Measurements from ENCODE around the gene KCNJ3.

KCNJ3 gene

DNA sequence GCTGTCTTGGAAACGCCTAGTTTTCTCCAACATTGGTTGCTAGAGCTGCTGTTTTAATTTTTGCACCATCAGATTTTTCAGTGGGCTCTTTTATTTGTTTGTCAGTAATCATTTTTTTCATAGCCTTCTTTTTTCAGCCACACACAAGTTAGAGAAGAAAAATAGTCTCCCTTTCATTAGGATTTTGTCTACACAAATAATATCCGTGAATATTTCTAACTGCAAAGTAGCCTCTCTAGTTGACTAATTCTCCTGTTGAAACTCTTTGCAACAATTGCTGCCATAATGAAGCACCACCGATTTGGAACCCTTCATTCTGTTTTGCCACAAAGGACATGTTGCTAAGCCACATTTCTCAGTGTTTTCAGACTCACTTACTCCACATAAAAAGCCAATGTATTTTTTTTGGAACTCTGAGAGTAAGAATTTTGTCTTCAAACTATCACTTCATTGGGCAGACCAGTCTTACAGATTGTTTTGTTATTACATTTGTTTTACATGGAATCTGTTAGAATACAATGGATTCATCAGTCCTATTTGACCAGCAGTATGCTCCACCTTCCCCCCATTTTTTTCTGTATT is 9.6 kb downstream of the KCNJ3 start:
- no peak for DNase-seq (ENCODE audit: low read depth)

DNA sequence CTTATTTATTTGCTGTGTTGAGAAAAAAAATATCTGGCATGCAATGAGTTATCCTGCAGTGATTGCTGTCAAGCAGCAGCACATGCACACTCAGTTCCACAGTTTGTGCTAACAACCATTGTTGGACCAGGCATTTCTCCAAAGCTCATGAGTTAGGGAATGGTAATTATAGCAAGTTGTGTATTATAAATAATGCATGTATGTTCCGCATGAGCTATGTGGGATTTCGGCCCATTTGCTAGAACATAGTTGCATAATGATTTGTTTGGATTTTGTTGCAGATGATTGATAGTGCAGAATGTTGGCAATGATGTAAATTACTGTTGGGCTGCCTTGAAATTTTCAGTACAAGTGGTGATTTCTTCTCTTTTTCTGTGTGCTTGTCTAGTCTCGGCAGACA is 10.7 kb downstream of the KCNJ3 start:
- no peak for DNase-seq (ENCODE audit: low read depth)

DNA sequence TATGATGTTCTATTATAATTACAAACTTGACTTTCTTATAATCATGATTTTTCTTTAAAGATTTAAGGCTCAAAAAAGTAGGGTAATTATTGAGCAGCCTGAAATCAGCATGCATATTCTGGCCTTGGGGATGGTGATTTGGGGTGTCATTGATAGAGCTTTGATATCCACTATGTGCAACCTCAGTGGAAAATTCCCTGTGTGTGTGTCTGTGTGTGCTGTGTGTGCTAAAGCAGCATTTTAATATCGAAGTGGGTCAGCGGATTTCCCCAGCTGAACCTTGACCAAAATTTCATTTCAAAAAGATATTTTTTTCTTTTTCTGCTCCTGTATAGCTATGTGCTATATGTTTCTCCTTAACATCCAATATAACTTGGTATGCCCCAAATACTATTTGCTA is 11.6 kb downstream of the KCNJ3 start:
- DNase-seq (ENCODE audit: low read depth), result no peak

DNA sequence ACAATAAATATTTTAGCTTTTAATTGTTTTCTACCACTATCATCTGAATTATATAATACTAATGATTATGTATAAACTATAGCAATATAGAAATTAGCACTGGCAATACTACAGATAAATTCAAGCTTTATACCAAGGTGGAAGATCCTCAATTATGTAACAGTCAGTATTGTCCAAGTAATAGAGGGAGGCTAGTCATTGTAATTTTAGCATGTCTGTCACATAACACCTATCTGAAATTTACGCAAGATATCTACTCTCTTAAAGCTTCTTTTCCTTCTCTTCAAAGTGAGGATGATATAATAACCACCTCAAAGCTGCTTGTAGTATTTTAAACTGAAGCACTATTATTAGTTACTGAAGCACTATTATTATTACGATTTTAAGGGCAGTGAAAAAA is 12.2 kb downstream of the KCNJ3 start:
- no peak for DNase-seq (ENCODE audit: low read depth)

DNA sequence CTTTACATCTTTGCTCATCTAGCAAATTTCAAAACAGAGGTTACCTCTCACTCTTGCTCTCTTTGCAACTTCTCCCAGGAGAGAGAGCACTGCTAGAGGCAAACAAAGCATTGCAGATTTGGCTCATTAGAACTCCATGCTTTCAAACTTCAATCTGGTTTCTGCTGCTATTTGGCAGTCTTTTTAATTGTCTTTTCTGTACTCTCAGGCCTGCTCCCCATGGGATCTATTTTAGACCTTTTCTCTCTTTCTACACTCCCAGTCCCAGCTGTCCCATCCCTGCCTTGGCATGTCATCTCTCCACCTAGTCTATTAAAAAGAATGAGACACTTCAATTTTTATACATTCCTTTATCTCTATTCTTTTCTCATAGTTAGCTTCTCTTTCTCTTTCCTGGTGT is 15.2 kb downstream of the KCNJ3 start:
- DNase-seq (ENCODE audit: low read depth), result no peak

DNA sequence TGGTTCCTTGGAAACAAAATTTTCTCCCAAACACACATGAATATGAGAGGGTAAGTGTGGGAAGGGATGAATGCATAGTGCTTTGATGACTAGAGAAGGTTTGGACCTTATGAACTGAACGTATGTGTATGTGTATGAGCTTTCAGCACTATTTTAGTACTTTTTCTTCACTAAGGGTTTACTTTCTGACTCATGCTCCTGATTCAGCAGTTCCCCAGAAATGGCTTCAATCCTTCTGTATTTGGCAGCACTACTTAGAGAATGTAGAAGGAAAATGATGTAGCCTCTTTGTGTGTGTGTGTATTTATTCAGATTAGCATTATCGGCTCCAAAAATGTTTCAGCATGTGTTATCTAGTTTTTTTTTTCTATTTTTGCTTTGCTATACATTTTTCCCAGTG is 22.2 kb downstream of the KCNJ3 start:
- no peak for DNase-seq (ENCODE audit: low read depth)

DNA sequence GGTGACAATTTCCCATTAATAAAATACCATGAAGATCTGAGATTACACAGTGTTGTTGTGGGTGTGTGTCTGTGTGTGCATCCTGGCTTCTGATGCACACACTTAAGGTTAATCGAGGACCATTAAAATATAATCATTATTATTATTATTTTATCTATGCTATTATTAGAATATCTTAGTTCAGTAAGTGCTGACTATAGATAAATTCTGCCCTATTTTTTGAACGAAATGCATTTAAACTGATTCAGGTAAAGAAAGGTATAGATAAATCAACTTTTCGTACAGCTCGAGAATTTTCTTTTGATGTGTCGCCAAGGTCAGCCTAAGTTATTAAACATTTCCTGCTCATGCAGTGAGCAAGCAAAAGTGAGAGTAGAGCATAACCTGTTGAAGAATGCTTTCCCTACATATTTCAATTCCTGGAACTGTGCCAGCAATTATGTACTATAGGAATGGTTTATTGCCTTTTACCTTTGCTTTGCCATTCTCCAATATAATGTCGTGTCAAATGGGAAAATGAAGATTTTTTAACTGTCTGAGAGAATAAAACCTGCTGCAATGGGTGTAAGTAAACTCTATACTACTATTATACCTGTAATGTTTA is 25.8 kb downstream of the KCNJ3 start:
- no peak for DNase-seq (ENCODE audit: low read depth)

DNA sequence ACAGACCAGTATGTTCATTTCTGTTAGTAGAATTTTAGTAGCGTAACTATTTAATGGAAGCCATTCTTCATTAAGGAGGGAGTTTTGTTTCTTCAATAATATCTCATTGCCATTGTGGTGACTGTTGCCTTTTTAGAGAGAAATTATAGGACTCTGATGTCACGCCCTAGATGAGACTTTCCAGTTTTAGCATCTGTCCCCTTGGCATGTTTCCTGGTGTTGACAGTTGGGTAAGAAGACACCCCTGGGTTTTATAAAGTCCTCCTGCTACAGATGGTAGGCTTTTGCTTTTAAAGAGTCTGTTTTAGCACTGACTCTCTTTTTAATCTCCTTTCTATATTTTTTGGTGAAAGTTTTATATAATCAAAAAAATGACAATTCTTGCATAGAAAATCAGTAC is 41.9 kb downstream of the KCNJ3 start:
- no peak for DNase-seq (ENCODE audit: low read depth)

DNA sequence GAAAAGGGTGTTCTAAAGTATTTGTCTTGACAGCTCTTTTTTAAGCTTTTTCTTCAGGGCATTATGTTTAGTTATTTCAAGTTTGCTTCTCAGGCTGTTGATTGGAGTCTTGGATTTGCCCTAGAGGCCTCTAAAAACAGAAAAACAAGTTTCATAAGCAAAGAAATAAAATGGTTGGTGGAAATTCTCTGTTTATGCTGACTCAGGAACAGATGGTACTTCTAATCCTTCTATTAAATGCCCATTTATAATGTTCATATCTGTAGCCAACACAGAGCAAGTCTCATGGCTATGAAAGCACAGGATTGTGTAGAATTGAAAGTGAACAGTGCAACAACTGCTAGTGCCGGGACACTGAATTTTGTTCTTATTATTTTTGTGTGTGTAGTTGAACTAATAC is 60.4 kb downstream of the KCNJ3 start:
- DNase-seq (ENCODE audit: low read depth), result no peak

DNA sequence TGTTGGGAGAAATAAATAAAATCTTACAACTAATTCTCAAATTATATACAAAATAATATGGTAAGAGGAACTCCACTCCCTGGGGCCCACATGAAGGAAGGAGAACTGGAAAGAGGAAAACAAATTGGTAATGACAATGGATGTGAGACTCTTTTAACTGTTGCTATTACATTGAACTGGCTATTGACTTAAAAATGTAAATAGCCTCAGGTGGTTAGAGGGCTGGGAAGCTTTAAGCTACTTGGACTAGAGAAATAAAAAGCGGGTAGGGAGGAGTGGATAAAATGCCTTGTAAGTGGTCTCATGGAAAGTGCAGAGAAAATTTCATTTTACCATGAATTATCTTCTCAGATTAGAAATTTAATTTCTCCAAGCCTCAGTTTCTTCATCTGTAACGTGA is 64.1 kb downstream of the KCNJ3 start:
- no peak for DNase-seq (ENCODE audit: low read depth)

DNA sequence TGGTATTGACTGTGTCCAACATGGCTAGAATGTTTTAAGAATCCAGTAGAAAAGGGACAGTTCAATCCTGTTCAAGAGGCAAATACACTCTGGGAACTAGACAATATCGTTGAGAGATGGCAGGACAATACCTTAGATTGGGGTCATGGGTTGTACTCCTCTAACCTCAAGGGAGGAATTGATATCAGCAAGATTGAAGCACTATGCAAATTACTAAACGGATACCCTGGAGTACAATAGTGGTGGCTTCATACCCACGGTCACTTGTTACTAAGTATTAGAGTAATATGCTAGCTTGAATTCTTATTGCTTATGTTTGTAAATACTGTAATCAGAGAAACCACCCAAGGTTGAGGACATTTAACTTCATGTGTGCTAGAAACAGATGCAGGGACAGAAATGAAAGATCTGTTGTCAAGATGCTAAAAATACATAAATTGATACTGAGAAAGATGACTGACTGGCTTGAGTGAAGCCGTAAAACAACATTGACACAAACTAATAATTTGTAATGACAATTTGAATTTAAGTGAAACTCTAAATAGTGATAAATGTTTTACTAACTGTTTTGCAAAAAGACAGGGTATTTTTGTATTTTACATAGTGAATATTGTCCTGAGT is 73.3 kb downstream of the KCNJ3 start:
- DNase-seq (ENCODE audit: low read depth), result no peak

DNA sequence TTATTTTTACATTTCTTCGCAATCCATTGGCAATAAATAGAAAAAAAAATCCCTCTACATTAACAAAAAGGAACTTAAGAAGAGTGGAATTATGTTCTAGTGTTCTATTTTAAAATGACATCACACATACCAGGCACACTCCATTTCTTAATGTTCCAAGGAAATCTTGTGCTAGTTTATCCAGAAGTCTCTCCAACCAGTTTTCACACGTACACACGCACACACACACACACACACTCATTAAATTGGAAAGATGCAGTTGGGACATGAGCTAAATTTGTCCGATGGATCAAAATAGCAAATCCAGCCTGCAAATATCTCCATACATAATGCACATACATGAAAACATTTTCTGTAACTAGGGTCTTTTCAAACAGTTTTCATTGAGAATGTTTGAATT is 78.3 kb downstream of the KCNJ3 start:
- no peak for DNase-seq (ENCODE audit: low read depth)

DNA sequence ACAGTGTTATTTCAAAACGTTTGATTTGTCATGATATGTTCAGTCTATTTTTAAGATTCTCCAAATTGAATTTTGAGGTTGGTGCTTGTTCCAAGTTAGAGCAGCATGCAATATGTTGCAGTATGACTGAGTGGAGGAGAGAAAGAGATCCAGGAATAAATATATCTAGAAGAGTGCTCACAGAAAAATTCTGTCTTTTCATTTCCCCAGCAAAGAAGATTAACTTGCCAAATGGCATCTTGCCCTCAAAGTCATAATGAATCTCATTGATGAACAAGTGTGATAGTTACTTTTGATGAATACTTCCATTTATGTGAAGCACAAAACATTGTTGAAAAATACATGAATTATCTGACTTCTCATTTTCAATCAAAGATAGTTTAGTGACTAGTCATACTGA is 95.9 kb downstream of the KCNJ3 start:
- DNase-seq (ENCODE audit: low read depth), result no peak

DNA sequence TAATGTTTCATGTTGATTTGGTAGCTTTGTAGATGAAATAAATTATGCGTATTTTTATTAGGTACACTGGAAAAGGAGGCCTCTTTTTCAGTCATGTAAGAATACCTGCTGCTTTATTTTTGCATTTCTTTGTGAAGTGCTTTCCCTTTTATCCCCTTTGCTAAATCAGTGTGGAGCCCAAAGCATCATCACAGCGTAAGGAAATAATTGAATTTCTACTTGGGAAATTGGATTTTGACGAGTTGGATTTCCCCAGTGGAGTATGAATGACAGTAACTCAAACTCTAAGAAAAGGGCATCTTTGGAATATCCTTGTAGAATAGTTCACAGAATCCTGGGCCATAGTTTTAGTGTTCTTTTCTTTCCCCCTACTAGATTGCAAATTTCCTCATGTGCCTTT is 97.2 kb downstream of the KCNJ3 start:
- no peak for DNase-seq (ENCODE audit: low read depth)

DNA sequence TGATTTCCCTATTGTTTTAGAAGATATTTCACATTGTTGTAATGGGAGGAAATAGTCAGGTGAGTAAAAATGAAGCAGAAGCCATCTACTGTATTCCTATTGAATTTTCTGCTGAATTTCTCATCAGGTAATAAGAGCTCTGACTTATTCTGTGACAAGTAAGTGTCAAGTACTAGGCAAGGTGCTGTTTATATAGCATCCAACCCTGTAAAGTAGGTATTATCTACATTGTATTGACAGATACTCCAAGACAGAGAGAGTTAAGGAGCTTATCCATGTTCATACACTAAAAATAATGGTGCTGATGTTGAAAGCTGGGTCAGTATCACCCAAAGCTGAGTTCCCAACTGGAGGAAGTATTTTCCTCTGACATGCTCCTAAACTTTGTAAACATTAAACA is 106.0 kb downstream of the KCNJ3 start:
- no peak for DNase-seq (ENCODE audit: low read depth)

DNA sequence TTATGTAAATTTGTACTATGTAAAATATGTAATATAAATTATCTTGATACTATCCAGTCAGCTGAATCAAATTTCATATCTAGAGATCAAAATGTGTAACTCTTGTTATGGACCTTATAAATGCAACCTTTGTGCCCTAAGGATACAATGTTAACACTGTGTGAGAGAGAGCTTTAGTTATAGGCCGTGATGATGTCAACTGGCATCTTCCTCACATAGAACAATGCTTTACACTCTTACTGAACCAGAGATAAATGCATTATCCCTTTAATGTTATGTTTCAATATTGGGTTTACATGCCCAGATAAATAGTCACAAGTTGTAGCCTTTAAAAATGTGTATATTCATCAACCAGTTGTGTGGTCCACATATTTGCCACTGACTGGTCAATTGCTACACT is 115.1 kb downstream of the KCNJ3 start:
- no peak for DNase-seq (ENCODE audit: low read depth)

DNA sequence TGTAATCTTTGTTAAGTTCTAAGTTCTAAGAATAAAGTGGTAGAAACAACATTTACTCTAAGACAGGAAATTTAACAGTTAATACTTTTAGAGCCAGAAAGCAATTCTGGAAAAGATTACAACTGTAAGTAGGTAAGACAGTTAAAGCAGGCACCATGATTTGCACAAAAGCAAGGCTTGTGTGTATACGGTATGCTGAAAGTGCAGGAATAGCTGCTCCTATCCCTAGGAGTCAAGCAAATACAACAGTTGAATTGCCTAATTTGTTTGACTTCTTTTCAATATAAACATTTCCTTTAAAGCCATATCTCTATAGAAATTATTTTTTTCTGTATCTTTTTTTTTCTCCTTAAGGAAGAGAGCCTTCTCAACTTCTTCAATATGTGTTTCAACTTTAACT is 116.4 kb downstream of the KCNJ3 start:
- DNase-seq (ENCODE audit: low read depth), result no peak

DNA sequence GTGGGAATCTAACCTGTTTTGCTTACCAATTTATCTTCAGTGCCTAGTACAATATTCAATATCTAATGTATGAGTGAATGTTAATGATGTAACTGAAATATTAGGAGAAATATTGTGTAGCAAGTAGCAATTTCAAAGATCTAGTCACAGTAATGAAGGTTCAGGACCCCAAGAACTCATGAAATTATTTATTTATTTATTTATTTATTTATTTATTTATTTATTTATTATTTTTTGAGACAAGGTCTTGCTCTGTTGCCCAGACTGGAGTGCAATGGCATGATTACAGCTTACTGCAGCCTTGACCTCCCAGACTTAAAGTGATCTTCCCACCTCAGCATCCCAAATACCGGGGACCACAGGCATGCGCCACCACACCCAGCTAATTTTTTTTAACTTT is 126.9 kb downstream of the KCNJ3 start:
- no peak for DNase-seq (ENCODE audit: low read depth)

DNA sequence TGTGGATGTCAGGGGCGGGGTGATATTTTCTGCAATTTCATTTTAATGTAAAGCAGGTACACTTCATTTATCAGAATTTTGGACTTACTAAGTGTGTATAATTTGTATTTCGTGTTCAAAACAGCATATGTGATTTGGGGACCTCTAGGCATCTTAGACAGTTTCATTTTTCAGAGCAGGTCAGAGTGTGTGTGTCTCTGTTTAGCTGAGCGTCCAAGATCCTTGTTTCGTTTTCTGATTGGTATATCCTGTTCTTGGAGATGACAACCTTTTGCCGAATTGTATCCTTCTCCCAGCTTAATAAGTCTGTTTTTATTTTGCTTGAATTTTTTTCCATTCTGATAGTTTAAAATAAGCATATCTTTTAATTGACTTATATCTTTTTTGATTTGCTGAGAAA is 128.3 kb downstream of the KCNJ3 start:
- no peak for DNase-seq (ENCODE audit: low read depth)

DNA sequence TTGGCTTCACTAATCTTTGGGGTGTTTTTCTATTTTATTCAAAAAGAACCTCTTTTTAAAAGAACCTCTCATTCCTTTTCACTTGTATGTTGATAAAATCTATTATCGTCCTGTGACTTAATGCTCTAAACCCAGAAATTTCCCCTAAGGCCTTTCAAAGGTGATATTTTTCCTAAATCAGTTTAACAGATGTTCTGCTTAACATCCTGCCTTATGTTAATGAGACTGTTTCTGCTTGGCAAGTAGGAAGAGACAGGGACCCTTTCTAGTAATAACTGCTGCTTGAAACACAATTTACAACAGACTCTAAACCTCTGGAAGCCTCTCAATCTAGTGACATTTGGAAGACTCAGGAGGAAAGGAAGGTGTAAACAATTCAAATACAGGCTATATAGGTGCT is 128.8 kb downstream of the KCNJ3 start:
- no peak for DNase-seq (ENCODE audit: low read depth)

DNA sequence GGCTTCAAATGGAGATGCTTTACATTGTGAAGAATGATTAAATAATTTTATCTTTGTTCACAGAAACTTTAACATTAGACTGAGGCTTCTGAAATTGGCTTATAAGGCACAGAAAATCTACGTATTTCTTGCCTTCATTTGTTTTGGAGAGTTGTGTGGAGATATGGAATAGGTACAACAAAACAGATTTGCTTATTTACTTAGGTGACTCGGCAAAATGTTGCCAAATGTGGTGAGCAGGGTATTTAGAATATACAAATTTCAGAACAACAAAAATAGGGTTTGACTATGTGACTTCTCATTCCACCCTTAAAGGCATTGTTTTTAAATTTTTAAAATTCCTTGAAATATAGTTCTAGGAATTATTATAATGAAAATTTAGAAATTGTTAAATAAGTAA is 134.2 kb downstream of the KCNJ3 start:
- DNase-seq (ENCODE audit: low read depth), result no peak

DNA sequence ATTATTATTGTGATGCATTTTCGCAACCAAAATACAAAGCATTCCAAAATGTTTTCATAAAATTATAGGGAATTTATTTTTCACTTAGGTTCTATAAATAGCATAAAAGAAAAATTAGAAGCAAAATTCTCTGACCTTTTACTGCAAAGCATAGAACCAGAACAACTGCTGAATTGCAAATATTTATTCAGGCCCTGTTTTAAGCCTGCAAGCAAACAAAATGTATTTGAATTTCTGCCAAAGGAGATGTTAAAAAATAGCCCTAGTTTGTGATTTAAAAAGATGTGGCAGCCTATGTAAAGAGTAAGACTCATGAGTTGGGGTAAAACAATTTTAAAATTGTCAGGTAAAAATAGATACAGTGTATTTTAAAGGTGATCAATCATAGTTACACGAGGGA is 138.1 kb downstream of the KCNJ3 start:
- no peak for DNase-seq (ENCODE audit: low read depth)

DNA sequence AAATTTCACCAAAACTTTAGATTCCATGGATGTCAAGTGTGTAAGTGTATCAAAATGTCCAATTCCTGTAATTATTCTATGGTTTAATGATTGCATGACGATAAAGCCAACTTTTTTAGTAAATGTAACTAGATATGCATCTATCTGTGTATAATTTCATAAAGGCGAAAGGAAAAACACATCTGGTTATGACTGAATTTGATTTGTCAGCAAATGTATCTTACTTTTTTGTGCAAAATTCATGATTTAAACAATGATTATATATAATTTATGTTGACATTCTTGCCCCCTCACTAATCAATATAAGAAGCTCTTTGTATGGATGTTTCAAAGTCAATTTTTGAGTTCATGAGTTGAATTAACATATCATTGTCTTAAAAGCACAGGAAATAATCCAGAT is 138.5 kb downstream of the KCNJ3 start:
- DNase-seq (ENCODE audit: low read depth), result no peak

DNA sequence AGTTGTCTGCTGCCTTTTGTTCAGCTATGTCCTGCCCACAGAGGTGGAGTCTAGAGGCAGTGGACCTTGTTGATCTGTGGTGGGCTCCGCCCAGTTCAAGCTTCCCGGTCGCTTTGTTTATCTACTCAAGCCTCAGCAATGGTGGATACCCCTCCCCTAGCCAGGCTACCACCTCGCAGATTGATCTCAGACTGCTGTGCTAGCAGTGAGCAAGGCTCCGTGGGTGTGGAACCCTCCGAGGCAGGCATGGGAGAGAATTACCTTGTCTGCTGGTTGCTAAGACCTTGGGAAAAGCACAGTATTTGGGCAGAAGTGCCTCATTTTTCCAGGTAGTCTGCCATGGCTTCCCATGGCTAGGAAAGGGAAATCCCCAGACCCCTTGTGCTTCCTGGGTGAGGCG is 146.0 kb downstream of the KCNJ3 start:
- DNase-seq (ENCODE audit: low read depth), result no peak
